HG02885 (cell line): ENCODE measurements around the gene ZNF609.
A peak's percentile ranks its signal among the peaks of the same experiment; 100 is the strongest.

ENCODE experiments used
- ATAC-seq: cut with Tn5 transposase; IDR thresholded peaks from one replicate; pipeline ENCODE4 v1.9.1; 2021; ENCODE audit warnings: mild to moderate bottlenecking; ENCODE audit not compliant: unreplicated experiment, poor library complexity

Gene ZNF609

GRCh38 chr15:64686130-64686735 is 225.9 kb downstream of the ZNF609 start:
- no peak for ATAC-seq

- no peak for ATAC-seq
Observed at GRCh38 chr15:64687172-64687571, 226.8 kb downstream of the ZNF609 start.

- ATAC-seq: no peak
Observed at GRCh38 chr15:64687688-64688087, 227.3 kb downstream of the ZNF609 start.

GRCh38 chr15:64688770-64689169 is 228.4 kb downstream of the ZNF609 start:
- no peak for ATAC-seq

- no peak for ATAC-seq
Observed at GRCh38 chr15:64690008-64690407, 229.6 kb downstream of the ZNF609 start.

- ATAC-seq: no peak
Observed at GRCh38 chr15:64690578-64691296, 230.4 kb downstream of the ZNF609 start.

GRCh38 chr15:64691896-64692565 is 231.7 kb downstream of the ZNF609 start:
- ATAC-seq: no peak

- ATAC-seq: no peak
Observed at GRCh38 chr15:64693134-64693533, 232.8 kb downstream of the ZNF609 start.

- no peak for ATAC-seq
Observed at GRCh38 chr15:64694816-64695215, 234.4 kb downstream of the ZNF609 start.

GRCh38 chr15:64695561-64695992 is 235.2 kb downstream of the ZNF609 start:
- no peak for ATAC-seq

- no peak for ATAC-seq
Observed at GRCh38 chr15:64696481-64696880, 236.1 kb downstream of the ZNF609 start.

- no peak for ATAC-seq
Observed at GRCh38 chr15:64697911-64698369, 237.6 kb downstream of the ZNF609 start.

GRCh38 chr15:64698823-64699222 is 238.4 kb downstream of the ZNF609 start:
- no peak for ATAC-seq

- no peak for ATAC-seq
Observed at GRCh38 chr15:64699751-64700388, 239.5 kb downstream of the ZNF609 start.

- no peak for ATAC-seq
Observed at GRCh38 chr15:64701051-64701450, 240.7 kb downstream of the ZNF609 start.

- ATAC-seq: no peak
Observed at GRCh38 chr15:64701482-64702184, 241.3 kb downstream of the ZNF609 start.

GRCh38 chr15:64702816-64703631 is 242.6 kb downstream of the ZNF609 start:
- peak; percentile 87 for ATAC-seq

GRCh38 chr15:64703632-64703959 is 243.2 kb downstream of the ZNF609 start:
- peak; percentile 10 for ATAC-seq

- no peak for ATAC-seq
Observed at GRCh38 chr15:64705006-64705405, 244.6 kb downstream of the ZNF609 start.
